Spleen (tissue), 11 donors: ENCODE results near the gene SEC14L1. TPM values are rescaled to one million over a fixed set of nuclear protein-coding genes. Genes with fewer than 3 reads are reported as not detected.
A peak's percentile ranks its signal among the peaks of the same experiment; 100 is the strongest.

Experiments used
- DNase-seq: peaks from one replicate; pipeline ENCODE4 v3.0.0-alpha.2; 2020
- H3K27ac ChIP-seq, 8 donors: fragments of 200-600 bp; sonication (generic) in 7 of 8; 1 replicate in 4 of 8; 2 replicates in 4 of 8; pipeline versions ENCODE4 v1.5.0 to v1.8.0; 2016 to 2021; ENCODE audit warnings: inconsistent platforms in 4 of 8, mild to moderate bottlenecking in 4 of 8, moderate library complexity in 1 of 8
- H3K27me3 ChIP-seq, 7 donors: fragments of 200-600 bp; sonication (generic) in 6 of 7; replicated peaks in 1 of 7; 1 replicate in 4 of 7; 2 replicates in 3 of 7; pipeline versions ENCODE4 v1.5.0 to v1.8.0; 2016 to 2021; ENCODE audit warnings: inconsistent platforms in 3 of 7, mild to moderate bottlenecking in 1 of 7
- H3K36me3 ChIP-seq, 6 donors: fragments of 200-600 bp; sonication (generic) in 5 of 6; 1 replicate in 4 of 6; 2 replicates in 2 of 6; pipeline versions ENCODE4 v1.5.0 to v1.8.0; 2016 to 2021; ENCODE audit warnings: inconsistent platforms in 2 of 6
- H3K4me1 ChIP-seq, 6 donors: fragments of 200-600 bp; sonication (generic) in 5 of 6; 1 replicate in 3 of 6; 2 replicates in 3 of 6; pipeline versions ENCODE4 v1.5.0 to v1.8.0; 2016 to 2021; ENCODE audit warnings: inconsistent platforms in 3 of 6
- H3K4me3 ChIP-seq, 8 donors: fragments of 200-600 bp; sonication (generic) in 7 of 8; 1 replicate in 4 of 8; 2 replicates in 4 of 8; pipeline versions ENCODE4 v1.5.0 to v1.8.0; 2016 to 2021; ENCODE audit warnings: inconsistent platforms in 4 of 8, mild to moderate bottlenecking in 4 of 8, moderate library complexity in 2 of 8
- H3K9me3 ChIP-seq, 8 donors: fragments of 200-600 bp; sonication (generic) in 7 of 8; 1 replicate in 4 of 8; 2 replicates in 4 of 8; pipeline versions ENCODE4 v1.5.0 to v1.8.0; 2016 to 2021; ENCODE audit warnings: inconsistent platforms in 4 of 8
- CTCF ChIP-seq, 11 experiments: fragments of 200-600 bp in 7 of 11; fragments of 450-650 bp in 4 of 11; sonication (generic) in 4 of 11; IDR thresholded peaks in 8 of 11; conservative IDR thresholded peaks in 3 of 11; 1 replicate in 7 of 11; 2 replicates in 4 of 11; pipeline versions ENCODE4 v1.4.0 to v1.8.0; 2016 to 2021; ENCODE audit warnings: antibody characterized with exemption in 11 of 11, inconsistent platforms in 4 of 11, mild to moderate bottlenecking in 1 of 11
- POLR2A ChIP-seq, 3 donors: fragments of 450-650 bp; IDR thresholded peaks; one replicate each; pipeline ENCODE4 v1.5.1; 2017; ENCODE audit warnings: antibody characterized with exemption in 3 of 3, mild to moderate bottlenecking in 1 of 3
- POLR2AphosphoS5 ChIP-seq, 3 donors: sonication (generic); formaldehyde crosslinking; IDR thresholded peaks; one replicate each; pipeline ENCODE4 v1.5.1; 2017; ENCODE audit warnings: antibody characterized with exemption in 3 of 3
- WGBS, 5 donors: extraction: QIAGEN DNeasy Blood & Tissue Kit in 3 of 5; methylation state at CpG; one replicate each; pipeline versions ENCODE4 v1.1.5 to v1.1.7; 2013 to 2018; 5-methylcytosine and 5-hydroxymethylcytosine counted together
- intact Hi-C: fragments of 100-400 bp; cut with DNase I; formaldehyde crosslinking; loops from one replicate; pipeline ENCODE4 v1.15.0; 2023; ENCODE audit warnings: low total_unique reads
- polyA plus RNA-seq, 3 donors: library from polyadenylated mRNA; stranded (reverse); fragments of 200-250 nt; gene quantifications; one replicate each; pipeline ENCODE4 v1.2.1, GENCODE V29; 2013
- total RNA-seq, 7 donors: library from RNA; depleted of rRNA in 3 of 7; stranded (reverse); fragments of >200 nt in 3 of 7; fragmentation: NEBNext Ultra II Directional in 4 of 7; extraction: Animal tissue kit (Norgen Biotek cat#: 25700) in 4 of 7; gene quantifications; one replicate each; pipeline versions ENCODE4 v1.1.0 to v1.2.1, GENCODE V29; 2016 to 2021
- donor health status: healthy with polysubstance abuse.
- donor health status: DM: no; HTN: no; CAD: no; lungs with moderate emphysema.
- donor health status: DM: no; HTN: no; CAD: no.
- donor health status: Bipolar disorder and iron deficiency.
- donor health status: healthy.
- donor health status: DM: no; HTN: no; CAD: no.
- donor health status: DM: yes; HTN: yes; CAD: no.

The SEC14L1 gene
- total and polyA plus RNA-seq, 10 donors = 14.5 to 202 (median 169) TPM

DNA sequence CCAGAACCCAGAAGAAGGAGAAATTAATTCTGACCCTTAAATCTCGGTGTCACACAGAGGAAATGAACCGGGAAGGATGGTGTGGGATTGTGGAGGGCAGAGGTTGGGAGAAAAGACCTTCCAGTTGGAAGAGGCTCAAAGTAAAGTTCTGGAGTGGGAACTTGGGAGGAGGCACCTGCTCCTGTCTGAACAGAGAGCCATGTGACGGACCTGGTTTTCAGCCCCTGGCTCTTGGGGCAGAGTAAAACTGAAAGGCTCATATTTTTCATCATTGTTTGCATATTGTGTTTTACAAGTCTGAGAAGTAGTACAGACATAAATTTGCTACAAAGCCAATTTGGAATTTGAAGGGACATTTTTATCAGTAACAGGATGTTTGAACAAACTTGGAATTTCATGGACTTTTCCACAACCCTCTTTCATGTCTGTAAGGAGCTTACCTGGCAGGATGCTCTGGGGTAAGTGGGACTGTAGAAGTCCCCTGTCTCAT, 24.4 kb upstream of the SEC14L1 start:
- H3K9me3 ChIP-seq = no peaks in the 10 kb centered on the region
- TF ChIP-seq POLR2A (IDR thresholded peaks at IDR 0.05) = no peak
- no peak for TF ChIP-seq CTCF (IDR thresholded peaks at IDR 0.05 in 8 of 11, conservative IDR thresholded peaks at IDR 0.05 in 3 of 11)
- TF ChIP-seq POLR2AphosphoS5 (IDR thresholded peaks at IDR 0.05) = no peak
- H3K27me3 ChIP-seq = no peaks in the 10 kb centered on the region
- H3K36me3 ChIP-seq = no peaks in the 10 kb centered on the region
- intact Hi-C loops = no loop called here
- WGBS, 5 donors = 54 to 77% (median 66%) methylated on average over 3 of the region's 3 CpGs
- DNase-seq = no peak
- peaks cover 0 to 85% (median 39%) of the 10 kb centered on the region in 6 donors for H3K4me1 ChIP-seq
- no peak overlapping the region for H3K4me3 ChIP-seq
- peak overlapping the region in 6 of 8 donors; percentile 53 to 90 (median 74) for H3K27ac ChIP-seq

DNA sequence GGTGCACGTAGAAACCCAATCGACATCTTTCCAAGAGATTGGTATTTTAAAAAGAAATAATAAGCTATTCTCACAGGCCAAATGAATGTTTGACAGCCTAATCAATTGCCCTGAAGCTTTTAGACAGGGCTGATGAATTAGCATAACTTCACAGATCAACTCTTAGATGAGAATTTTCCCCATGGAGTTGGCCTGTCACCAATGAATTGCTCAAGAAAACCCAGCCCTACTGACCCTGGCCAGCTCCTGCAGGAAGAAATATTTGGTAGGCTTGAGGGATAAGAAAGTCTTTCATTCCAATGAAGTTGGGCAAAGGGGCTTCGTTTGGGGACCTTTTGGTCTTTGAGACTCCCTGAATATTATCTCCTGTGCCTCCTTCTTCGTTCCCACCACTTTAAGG, 23.4 kb upstream of the SEC14L1 start:
- H3K4me3 ChIP-seq = no peak overlapping the region
- no peaks in the 10 kb centered on the region for H3K27me3 ChIP-seq
- H3K9me3 ChIP-seq = no peaks in the 10 kb centered on the region
- DNase-seq = no peak
- peaks cover 0 to 82% (median 33%) of the 10 kb centered on the region in 6 donors for H3K4me1 ChIP-seq
- H3K27ac ChIP-seq = peak overlapping the region in 6 of 8 donors; percentile 15 to 90 (median 74)
- TF ChIP-seq POLR2AphosphoS5 (IDR thresholded peaks at IDR 0.05) = no peak
- no peak for TF ChIP-seq CTCF (IDR thresholded peaks at IDR 0.05 in 8 of 11, conservative IDR thresholded peaks at IDR 0.05 in 3 of 11)
- TF ChIP-seq POLR2A (IDR thresholded peaks at IDR 0.05) = no peak
- no peaks in the 10 kb centered on the region for H3K36me3 ChIP-seq
- 72 to 86% (median 80%) methylated on average over 4 of the region's 4 CpGs for WGBS, 5 donors
- intact Hi-C loops = no loop called here

DNA sequence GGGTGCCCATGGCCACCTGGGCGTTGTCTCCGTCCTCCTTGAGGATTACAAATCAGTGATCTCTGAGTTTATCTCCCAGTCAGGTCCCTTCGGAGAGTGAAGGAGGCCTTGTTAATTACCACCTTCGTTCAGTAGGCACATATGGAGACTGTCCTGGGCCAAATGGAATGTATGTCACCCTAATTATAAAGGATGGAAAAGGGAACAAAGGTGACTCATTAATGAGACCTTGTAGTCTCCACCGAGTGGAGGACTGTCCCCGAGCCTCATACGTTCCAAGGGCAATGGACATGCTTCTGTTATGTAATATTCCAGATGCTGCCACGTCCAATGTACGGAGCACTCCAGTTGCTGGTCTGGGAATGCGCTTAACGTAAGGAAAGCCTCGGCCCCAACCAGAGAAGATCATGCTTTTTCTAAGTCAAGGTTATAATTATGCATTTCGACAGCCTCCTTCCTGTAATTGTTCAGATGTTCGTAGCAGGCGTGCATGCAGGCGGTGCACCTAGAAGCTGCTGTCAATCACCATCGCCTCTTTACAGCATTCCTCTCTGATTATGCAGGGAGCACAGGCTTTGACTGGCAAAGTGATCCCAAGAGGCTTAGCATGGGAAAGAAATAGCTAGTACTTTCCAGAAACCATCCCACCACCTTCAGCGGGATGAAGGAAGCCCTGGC, 22.4 kb upstream of the SEC14L1 start:
- intact Hi-C loops = no loop called here
- no peak overlapping the region for H3K4me3 ChIP-seq
- H3K9me3 ChIP-seq = no peaks in the 10 kb centered on the region
- WGBS, 5 donors = 74 to 86% (median 84%) methylated on average over 18 of the region's 18 CpGs
- no peaks in the 10 kb centered on the region for H3K27me3 ChIP-seq
- no peaks in the 10 kb centered on the region for H3K36me3 ChIP-seq
- DNase-seq = no peak
- H3K4me1 ChIP-seq = peaks cover 0 to 78% (median 31%) of the 10 kb centered on the region in 6 donors
- H3K27ac ChIP-seq = peak overlapping the region in 5 of 8 donors; percentile 20 to 90 (median 76)
- TF ChIP-seq POLR2A (IDR thresholded peaks at IDR 0.05) = no peak
- TF ChIP-seq POLR2AphosphoS5 (IDR thresholded peaks at IDR 0.05) = no peak
- TF ChIP-seq CTCF (IDR thresholded peaks at IDR 0.05 in 8 of 11, conservative IDR thresholded peaks at IDR 0.05 in 3 of 11) = no peak

DNA sequence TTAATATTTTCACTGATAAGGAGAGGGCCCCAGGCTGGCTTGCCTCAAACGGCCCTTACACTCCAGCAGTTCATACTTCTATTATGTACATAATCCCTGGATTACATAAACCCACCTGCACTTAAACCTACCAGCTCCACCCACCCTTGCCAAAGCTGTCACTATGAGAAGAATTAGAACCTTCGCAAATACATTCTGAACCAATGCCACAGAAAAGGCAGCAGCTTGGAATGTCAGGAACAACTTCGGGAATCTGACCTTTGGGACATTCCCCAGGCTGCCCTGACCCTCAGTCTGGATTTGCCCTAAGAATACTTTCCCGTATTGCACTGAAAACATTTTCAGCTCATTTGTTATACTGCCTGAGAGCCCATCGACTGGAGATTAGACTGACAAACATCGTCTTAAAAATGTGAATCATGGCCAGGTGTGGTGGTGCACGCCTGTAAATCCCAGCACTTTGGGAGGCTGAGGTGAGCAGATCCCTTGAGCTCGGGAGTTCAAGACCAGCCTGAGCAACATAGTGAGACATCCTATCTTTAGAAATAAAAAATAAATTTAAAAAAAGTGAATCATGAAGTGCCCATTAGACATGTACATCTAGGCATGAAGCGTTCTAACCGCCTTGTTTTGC, 21.0 kb upstream of the SEC14L1 start:
- Histone ChIP-seq H3K27me3 (no peaks in the 10 kb centered on the region), H3K27ac (peak overlapping the region in 4 of 8 donors; percentile 21 to 90 (median 31)), H3K4me1 (peaks cover 0 to 73% (median 35%) of the 10 kb centered on the region in 6 donors), H3K36me3 (no peaks in the 10 kb centered on the region), H3K9me3 (no peaks in the 10 kb centered on the region), H3K4me3 (no peak overlapping the region)
- TF ChIP-seq CTCF (IDR thresholded peaks at IDR 0.05 in 8 of 11, conservative IDR thresholded peaks at IDR 0.05 in 3 of 11) (no peak), POLR2A (IDR thresholded peaks at IDR 0.05) (no peak), POLR2AphosphoS5 (IDR thresholded peaks at IDR 0.05) (no peak)
- intact Hi-C loops = no loop called here
- WGBS, 5 donors = 82 to 89% (median 84%) methylated on average over 10 of the region's 10 CpGs
- no peak for DNase-seq
